IMR-90 (cell line): ENCODE measurements around the gene ALDH8A1. TPM values are rescaled to one million over a fixed set of nuclear protein-coding genes. Genes with fewer than 3 reads are reported as not detected.
"Not testable (repeated sequence)": the region's sequence is repeated elsewhere in the genome, so short reads cannot be mapped to it uniquely, and the experiment has no call there.

Experiments
- ATAC-seq: fragments of 200-7000 bp; cut with Tn5 transposase; 2 replicates; pipeline ENCODE4 v1.9.1; 2020; ENCODE audit warnings: low read depth, mild to moderate bottlenecking, moderate library complexity
- BruUV-seq: library from RNA; stranded (reverse); fragments of 400-500 nt; replicated peaks from 2 replicates; lab custom pipeline; 2021; lab: Mats Ljungman, UMichigan
- CTCF ChIA-PET: fragments of 300-600 bp; formaldehyde crosslinking; extraction: SDS; loops from one replicate; lab custom pipeline; 2021; ENCODE audit warnings: antibody characterized with exemption; lab: Yijun Ruan, JAX
- POLR2A ChIA-PET: fragments of 300-600 bp; sonication (Branson Sonifier 250); formaldehyde crosslinking; loops from one replicate; lab custom pipeline; 2022; ENCODE audit warnings: antibody characterized with exemption; ENCODE audit not compliant: unreplicated experiment; lab: Charles Lee
- DNase-seq: peaks from one replicate; pipeline ENCODE4 v3.0.0; 2013
- H2AFZ ChIP-seq: replicated peaks from 2 replicates; pipeline ENCODE3; 2013; ENCODE audit warnings: low read length, mild to moderate bottlenecking; ENCODE audit not compliant: poor library complexity
- H2AK5ac ChIP-seq: 2 replicates; pipeline ENCODE4 v1.6.1; 2013; ENCODE audit warnings: low read depth, low read length, inconsistent platforms
- H2AK9ac ChIP-seq: replicated peaks from 2 replicates; pipeline ENCODE3; 2013; ENCODE audit warnings: mild to moderate bottlenecking, low read depth, low read length, moderate library complexity; ENCODE audit not compliant: poor library complexity
- H2BK120ac ChIP-seq: 2 replicates; pipeline ENCODE4 v1.6.1; 2013; ENCODE audit warnings: low read depth, low read length, inconsistent platforms
- H2BK15ac ChIP-seq: 3 replicates; pipeline ENCODE4 v1.6.1; 2013; ENCODE audit warnings: low read depth, low read length, inconsistent platforms
- H2BK20ac ChIP-seq: 2 replicates; pipeline ENCODE4 v1.6.1; 2013; ENCODE audit warnings: low read depth, mild to moderate bottlenecking, inconsistent platforms, low read length, moderate library complexity
- H2BK5ac ChIP-seq: 2 replicates; pipeline ENCODE4 v1.6.1; 2013; ENCODE audit warnings: mild to moderate bottlenecking, low read depth, low read length, inconsistent platforms; ENCODE audit not compliant: poor library complexity, severe bottlenecking
- H3K14ac ChIP-seq: replicated peaks from 2 replicates; pipeline ENCODE4 v1.6.1; 2013; ENCODE audit warnings: low read depth, low read length, inconsistent platforms
- H3K18ac ChIP-seq: 2 replicates; pipeline ENCODE4 v1.6.1; 2013; ENCODE audit warnings: low read depth, low read length, control low read depth
- H3K23ac ChIP-seq: 2 replicates; pipeline ENCODE4 v1.6.1; 2013; ENCODE audit warnings: low read depth, low read length, inconsistent platforms
- H3K27ac ChIP-seq: 2 replicates; pipeline ENCODE4 v1.5.1; 2013; ENCODE audit warnings: mild to moderate bottlenecking, control low read depth, low read length; ENCODE audit not compliant: insufficient read depth
- H3K27me3 ChIP-seq: 2 replicates; pipeline ENCODE4 v1.6.1; 2013; ENCODE audit warnings: low read length; ENCODE audit not compliant: control insufficient read depth, insufficient read depth
- H3K36me3 ChIP-seq: 2 replicates; pipeline ENCODE4 v1.6.1; 2013; ENCODE audit warnings: low read length, mixed read lengths; ENCODE audit not compliant: control insufficient read depth, insufficient read depth
- H3K4ac ChIP-seq: 2 replicates; pipeline ENCODE4 v1.6.1; 2013; ENCODE audit warnings: low read depth, low read length, inconsistent platforms
- H3K4me1 ChIP-seq: 2 replicates; pipeline ENCODE4 v1.6.1; 2013; ENCODE audit warnings: low read length, mixed read lengths; ENCODE audit not compliant: control insufficient read depth, insufficient read depth
- H3K4me2 ChIP-seq: 2 replicates; pipeline ENCODE4 v1.6.1; 2013; ENCODE audit warnings: low read depth, mild to moderate bottlenecking, control low read depth, low read length, moderate library complexity
- H3K4me3 ChIP-seq: 2 replicates; pipeline ENCODE4 v1.5.1; 2013; ENCODE audit warnings: low read depth, mild to moderate bottlenecking, control low read depth, low read length, moderate library complexity; ENCODE audit not compliant: insufficient read depth
- H3K56ac ChIP-seq: 2 replicates; pipeline ENCODE4 v1.6.1; 2013; ENCODE audit warnings: low read length, inconsistent platforms; ENCODE audit not compliant: insufficient read depth; ENCODE audit errors: extremely low read depth
- H3K79me1 ChIP-seq, 2 experiments: 2 replicates each; pipeline ENCODE4 v1.6.1; 2013; ENCODE audit warnings: low read length in 2 of 2, inconsistent platforms in 1 of 2, low read depth in 1 of 2
- H3K9ac ChIP-seq: 2 replicates; pipeline ENCODE4 v1.6.1; 2013; ENCODE audit warnings: low read depth, low read length, control low read depth
- H3K9me1 ChIP-seq: 2 replicates; pipeline ENCODE4 v1.6.1; 2013; ENCODE audit warnings: low read length, inconsistent platforms; ENCODE audit not compliant: insufficient read depth
- H3K9me3 ChIP-seq: 2 replicates; pipeline ENCODE4 v1.6.1; 2013; ENCODE audit warnings: low read length; ENCODE audit not compliant: control insufficient read depth, insufficient read depth
- H4K20me1 ChIP-seq: 2 replicates; pipeline ENCODE4 v1.6.1; 2013; ENCODE audit warnings: low read length, inconsistent platforms; ENCODE audit not compliant: insufficient read depth
- H4K5ac ChIP-seq: 2 replicates; pipeline ENCODE4 v1.6.1; 2013; ENCODE audit warnings: mild to moderate bottlenecking, low read depth, low read length, control low read depth
- H4K8ac ChIP-seq, 2 experiments: 2 replicates each; pipeline ENCODE4 v1.6.1; 2013; ENCODE audit warnings: low read depth in 2 of 2, low read length in 2 of 2, control low read depth in 1 of 2, inconsistent platforms in 1 of 2
- H4K91ac ChIP-seq: 2 replicates; pipeline ENCODE4 v1.6.1; 2013; ENCODE audit warnings: low read depth, low read length, inconsistent platforms; ENCODE audit not compliant: insufficient read depth
- WGBS, 2 experiments: methylation state at CpG; one replicate each; pipeline versions ENCODE4 v1.1.5 to v1.1.7; 2013; ENCODE audit warnings: missing lambda C conversion rate in 2 of 2; ENCODE audit not compliant: insufficient read length in 1 of 2; ENCODE audit errors: extremely low coverage in 2 of 2; 5-methylcytosine and 5-hydroxymethylcytosine counted together
- dilution Hi-C: fragments of 300-500 bp; cut with HindIII; formaldehyde crosslinking; loops from one replicate; pipeline ENCODE4 v1.14.3; 2018; ENCODE audit warnings: low sequenced_read_pairs; ENCODE audit not compliant: unreplicated experiment
- in situ Hi-C: fragments of 300-500 bp; cut with MboI; formaldehyde crosslinking; loops from 3 replicates; pipeline ENCODE4 v1.14.3; 2019; ENCODE audit warnings: low sequenced_read_pairs, inconsistent platforms, mixed read lengths
- intact Hi-C: fragments of 100-400 bp; cut with micrococcal nuclease; formaldehyde crosslinking; loops from 2 replicates; pipeline ENCODE4 v1.10.0; 2022
- polyA plus RNA-seq, 3 experiments: library from polyadenylated mRNA; depleted of rRNA; stranded (reverse); fragments of >200 nt; gene quantifications; 2 replicates each; pipeline ENCODE4 v1.2.3, GENCODE V29; 2012; ENCODE audit warnings: low replicate concordance in 1 of 3
- total RNA-seq: library from RNA; depleted of rRNA; stranded (reverse); fragments of >200 nt; gene quantifications from 2 replicates; pipeline ENCODE4 v1.2.3, GENCODE V29; 2012
- TF ChIP-seq, protein P1 (sequence below): conservative IDR thresholded peaks from 2 replicates; pipeline ENCODE4 v1.5.1; 2012; ENCODE audit warnings: mild to moderate bottlenecking, low read depth, low read length, improper control_type of control experiment

Gene ALDH8A1
- total and polyA plus RNA-seq, 2 of the 4 experiments (the other 2 are of a cell fraction), result under 0.01 to 0.15 TPM

DNA sequence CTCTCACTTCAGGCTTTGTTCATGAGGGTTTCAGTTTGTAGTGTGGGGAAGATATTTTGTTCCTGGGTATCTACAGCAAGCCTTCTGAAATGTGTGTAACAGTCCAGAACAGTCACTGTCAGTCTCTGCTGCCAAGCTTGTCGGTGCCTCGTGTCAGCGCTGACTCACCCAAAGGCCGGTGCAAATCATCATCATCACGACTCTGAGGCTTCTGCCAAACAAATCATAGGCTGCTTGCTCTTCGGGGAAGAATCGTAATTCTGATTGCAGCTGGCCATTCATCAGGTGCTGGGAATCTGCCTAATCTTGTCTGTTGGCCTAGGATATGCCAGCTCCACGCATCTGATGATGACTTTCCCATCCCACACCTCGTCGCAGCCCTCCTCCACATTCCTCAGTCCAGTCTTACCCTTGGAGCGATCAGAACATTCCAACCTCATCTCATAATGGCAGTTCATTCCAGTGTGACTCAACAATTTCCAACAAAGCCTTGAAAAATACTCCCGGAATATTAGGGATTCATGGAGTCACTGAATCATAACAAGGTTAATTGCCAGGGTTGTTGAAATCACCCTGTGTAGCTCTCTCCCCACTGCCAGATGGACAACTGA is 40.9 kb downstream of the ALDH8A1 start (continued):
- TF ChIP-seq, protein P1, sequence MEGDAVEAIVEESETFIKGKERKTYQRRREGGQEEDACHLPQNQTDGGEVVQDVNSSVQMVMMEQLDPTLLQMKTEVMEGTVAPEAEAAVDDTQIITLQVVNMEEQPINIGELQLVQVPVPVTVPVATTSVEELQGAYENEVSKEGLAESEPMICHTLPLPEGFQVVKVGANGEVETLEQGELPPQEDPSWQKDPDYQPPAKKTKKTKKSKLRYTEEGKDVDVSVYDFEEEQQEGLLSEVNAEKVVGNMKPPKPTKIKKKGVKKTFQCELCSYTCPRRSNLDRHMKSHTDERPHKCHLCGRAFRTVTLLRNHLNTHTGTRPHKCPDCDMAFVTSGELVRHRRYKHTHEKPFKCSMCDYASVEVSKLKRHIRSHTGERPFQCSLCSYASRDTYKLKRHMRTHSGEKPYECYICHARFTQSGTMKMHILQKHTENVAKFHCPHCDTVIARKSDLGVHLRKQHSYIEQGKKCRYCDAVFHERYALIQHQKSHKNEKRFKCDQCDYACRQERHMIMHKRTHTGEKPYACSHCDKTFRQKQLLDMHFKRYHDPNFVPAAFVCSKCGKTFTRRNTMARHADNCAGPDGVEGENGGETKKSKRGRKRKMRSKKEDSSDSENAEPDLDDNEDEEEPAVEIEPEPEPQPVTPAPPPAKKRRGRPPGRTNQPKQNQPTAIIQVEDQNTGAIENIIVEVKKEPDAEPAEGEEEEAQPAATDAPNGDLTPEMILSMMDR, result no peak

- H3K27me3 ChIP-seq, intact Hi-C loops, H3K27ac ChIP-seq, H3K23ac ChIP-seq, BruUV-seq, in situ Hi-C loops, H2BK15ac ChIP-seq, H3K14ac ChIP-seq, H4K20me1 ChIP-seq, H4K8ac ChIP-seq, H2BK120ac ChIP-seq, ATAC-seq, H3K9ac ChIP-seq, H3K36me3 ChIP-seq, H3K9me1 ChIP-seq, H4K91ac ChIP-seq, H3K4me2 ChIP-seq, H2AFZ ChIP-seq, H2BK20ac ChIP-seq, POLR2A ChIA-PET, H3K4me3 ChIP-seq, H3K4ac ChIP-seq, H2AK5ac ChIP-seq, H3K9me3 ChIP-seq, CTCF ChIA-PET, dilution Hi-C loops, H2AK9ac ChIP-seq, H4K5ac ChIP-seq, H3K79me1 ChIP-seq, H3K18ac ChIP-seq, H3K56ac ChIP-seq, H2BK5ac ChIP-seq, DNase-seq: not testable (repeated sequence)
- 100% methylated on average over 6 of the region's 42 CpGs; no CpG with 5 or more reads in 1 of the 2 experiments for WGBS, 2 experiments
- peaks cover 12% of the 10 kb centered on the region for H3K4me1 ChIP-seq
Measured at GRCh38 chr6:134904731-134905130, 45.2 kb downstream of the ALDH8A1 start.
